BLaER1 treated with 17β-estradiol and CSF1 and Interleukin-3, amounts not matched to agents 10 nM and 100 nM (cell line): ENCODE results near the gene KIT.

ENCODE experiments used
- H3K27ac ChIP-seq, 11 experiments: shearing (Covaris generic); formaldehyde crosslinking; 2 replicates each; pipeline ENCODE4 v1.8.1; 2022
- H3K27me3 ChIP-seq, 11 experiments: shearing (Covaris generic); formaldehyde crosslinking; 2 replicates each; pipeline ENCODE4 v1.8.1; 2022
- H3K36me3 ChIP-seq, 11 experiments: shearing (Covaris generic); formaldehyde crosslinking; 2 replicates each; pipeline ENCODE4 v1.8.1; 2022
- H3K4me1 ChIP-seq, 10 experiments: shearing (Covaris generic); formaldehyde crosslinking; 2 replicates each; pipeline ENCODE4 v1.8.1; 2022
- H3K4me2 ChIP-seq, 11 experiments: shearing (Covaris generic); formaldehyde crosslinking; 2 replicates each; pipeline ENCODE4 v1.8.1; 2022
- H3K4me3 ChIP-seq, 10 experiments: shearing (Covaris generic); formaldehyde crosslinking; 2 replicates each; pipeline ENCODE4 v1.8.1; 2022
- H3K9ac ChIP-seq, 11 experiments: shearing (Covaris generic); formaldehyde crosslinking; 2 replicates each; pipeline ENCODE4 v1.8.1; 2022
- H3K9me3 ChIP-seq, 11 experiments: shearing (Covaris generic); formaldehyde crosslinking; replicated peaks in 1 of 11; 2 replicates each; pipeline ENCODE4 v1.8.1; 2022
- H4K20me1 ChIP-seq, 11 experiments: shearing (Covaris generic); formaldehyde crosslinking; 2 replicates each; pipeline ENCODE4 v1.8.1; 2022
- Cebpa-rat ChIP-seq, 11 experiments: shearing (Covaris generic); IDR thresholded peaks; 2 replicates each; pipeline ENCODE4 v1.8.1; 2022

Gene KIT

DNA sequence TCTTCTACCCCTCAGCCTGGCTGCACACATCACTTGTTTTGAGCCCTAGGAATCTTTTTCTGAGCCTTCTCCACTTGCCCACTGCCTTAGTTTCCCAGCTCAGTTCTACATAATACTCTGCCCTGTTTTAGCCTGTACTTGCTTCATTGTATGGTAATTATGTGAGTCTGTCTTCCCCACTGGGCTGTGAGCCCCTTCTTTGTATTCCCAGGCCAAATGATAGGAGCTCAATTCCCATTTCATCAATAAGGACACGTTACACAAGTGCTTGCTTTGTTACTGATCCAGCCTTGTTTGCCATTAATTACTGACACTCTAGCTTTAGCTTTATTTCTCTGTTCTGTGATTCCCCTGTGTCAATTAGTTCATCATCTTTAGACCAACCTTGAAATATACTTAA lies 28.1 kb downstream of the KIT start:
- TF ChIP-seq Cebpa-rat (IDR thresholded peaks at IDR 0.05), result no peak
- Histone ChIP-seq H3K4me1 (peaks cover 23 to 65% (median 37%) of the 10 kb centered on the region in 10 experiments), H3K4me2 (peak overlapping the region in 1 of 11 experiments; percentile 3; a peak in 3 of 22 replicates)

DNA sequence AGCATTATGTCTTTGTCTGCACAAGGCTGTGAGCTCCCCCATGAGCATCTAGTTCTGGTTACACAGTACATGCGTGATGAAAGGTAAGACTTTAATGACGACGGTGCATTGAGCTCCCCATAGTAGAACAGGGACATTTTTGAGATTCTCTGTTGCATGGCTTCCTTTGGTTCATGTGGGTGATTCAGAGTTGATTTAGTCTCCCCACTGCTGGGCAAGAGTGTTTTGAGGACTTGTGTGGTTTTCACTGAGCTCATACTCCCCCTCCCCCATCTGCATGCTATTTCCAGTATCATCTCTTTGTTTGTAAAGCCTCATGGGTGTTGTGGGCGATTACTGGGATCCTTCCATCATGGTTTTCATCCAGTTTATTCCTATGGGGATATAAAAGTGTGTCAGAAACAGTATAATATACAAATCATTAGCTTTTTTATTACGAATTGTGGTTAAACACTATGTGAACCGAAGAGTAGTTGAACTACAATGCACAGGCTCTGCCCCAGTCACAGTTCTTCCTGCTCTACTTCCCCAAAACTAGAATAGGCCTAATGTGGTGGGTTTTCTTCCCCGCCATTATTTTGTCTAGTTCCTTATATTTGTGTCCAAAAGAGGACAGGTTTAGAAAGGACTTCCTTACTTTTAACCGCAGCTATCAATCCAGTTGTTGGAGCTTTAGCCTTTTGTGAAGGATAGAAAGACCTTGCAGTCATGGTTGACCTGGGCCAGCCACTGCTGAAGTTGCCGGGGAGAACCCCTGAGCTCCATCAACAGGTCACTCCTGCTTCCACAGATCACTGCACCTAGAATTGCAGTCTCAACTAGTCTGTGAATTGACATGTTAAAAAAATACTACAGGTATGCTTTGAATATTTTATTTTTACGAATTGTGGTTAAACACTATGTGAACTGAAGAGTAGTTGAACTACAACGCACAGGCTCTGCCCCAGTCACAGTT lies 30.4 kb downstream of the KIT start:
- Histone ChIP-seq H3K27ac (peak overlapping the region in 9 of 11 experiments; percentile 17 to 76 (median 56); a peak in 17 of 22 replicates), H3K4me2 (peak overlapping the region; percentile 71 to 95 (median 84))

More for the DNA sequence above, 28.1 kb downstream of the KIT start:
- Histone ChIP-seq H3K4me3 (no peak overlapping the region), H3K9ac (no peak overlapping the region), H3K27ac (no peak overlapping the region), H3K36me3 (no peaks in the 10 kb centered on the region), H4K20me1 (peaks cover 0 to 17% (median 0%) of the 10 kb centered on the region in 11 experiments; a peak in 2 of 22 replicates), H3K27me3 (peaks cover 12 to 49% (median 31%) of the 10 kb centered on the region in 11 experiments; a peak in 19 of 22 replicates), H3K9me3 (no peaks in the 10 kb centered on the region)

DNA sequence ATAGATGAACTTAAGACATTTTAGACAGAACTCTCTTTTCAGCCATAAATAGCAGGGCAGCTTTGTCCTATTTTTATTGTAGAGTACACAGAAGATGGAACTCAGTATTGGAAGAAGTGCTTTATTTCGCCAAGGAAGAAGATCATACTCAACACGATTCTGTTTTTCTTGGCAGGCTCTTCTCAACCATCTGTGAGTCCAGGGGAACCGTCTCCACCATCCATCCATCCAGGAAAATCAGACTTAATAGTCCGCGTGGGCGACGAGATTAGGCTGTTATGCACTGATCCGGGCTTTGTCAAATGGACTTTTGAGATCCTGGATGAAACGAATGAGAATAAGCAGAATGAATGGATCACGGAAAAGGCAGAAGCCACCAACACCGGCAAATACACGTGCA lies 37.6 kb downstream of the KIT start:
- H3K4me1 ChIP-seq, result peaks cover 0 to 14% (median 9%) of the 10 kb centered on the region in 10 experiments; a peak in 11 of 20 replicates
- TF ChIP-seq Cebpa-rat (IDR thresholded peaks at IDR 0.05), result no peak
- H3K4me3 ChIP-seq, result no peak overlapping the region
- H3K36me3 ChIP-seq, result peaks cover 0 to 3% (median 0%) of the 10 kb centered on the region in 11 experiments; a peak in 2 of 22 replicates
- no peaks in the 10 kb centered on the region for H4K20me1 ChIP-seq
- no peak overlapping the region for H3K9ac ChIP-seq
- H3K9me3 ChIP-seq, result no peaks in the 10 kb centered on the region
- no peak overlapping the region for H3K27ac ChIP-seq
- H3K4me2 ChIP-seq, result no peak overlapping the region
- peaks cover 0 to 40% (median 18%) of the 10 kb centered on the region in 11 experiments; a peak in 14 of 22 replicates for H3K27me3 ChIP-seq

More for the DNA sequence above, 30.4 kb downstream of the KIT start:
- Histone ChIP-seq H4K20me1 (peaks cover 0 to 17% (median 0%) of the 10 kb centered on the region in 11 experiments; a peak in 2 of 22 replicates), H3K9ac (peak overlapping the region in 5 of 11 experiments; percentile 3 to 63 (median 42); a peak in 7 of 22 replicates), H3K4me3 (peak overlapping the region in 3 of 10 experiments; percentile 3 to 15 (median 11); a peak in 4 of 20 replicates), H3K36me3 (no peaks in the 10 kb centered on the region), H3K4me1 (peaks cover 23 to 78% (median 47%) of the 10 kb centered on the region in 10 experiments), H3K27me3 (peaks cover 12 to 72% (median 47%) of the 10 kb centered on the region in 11 experiments; a peak in 19 of 22 replicates), H3K9me3 (no peaks in the 10 kb centered on the region)
- TF ChIP-seq Cebpa-rat (IDR thresholded peaks at IDR 0.05), result no peak

DNA sequence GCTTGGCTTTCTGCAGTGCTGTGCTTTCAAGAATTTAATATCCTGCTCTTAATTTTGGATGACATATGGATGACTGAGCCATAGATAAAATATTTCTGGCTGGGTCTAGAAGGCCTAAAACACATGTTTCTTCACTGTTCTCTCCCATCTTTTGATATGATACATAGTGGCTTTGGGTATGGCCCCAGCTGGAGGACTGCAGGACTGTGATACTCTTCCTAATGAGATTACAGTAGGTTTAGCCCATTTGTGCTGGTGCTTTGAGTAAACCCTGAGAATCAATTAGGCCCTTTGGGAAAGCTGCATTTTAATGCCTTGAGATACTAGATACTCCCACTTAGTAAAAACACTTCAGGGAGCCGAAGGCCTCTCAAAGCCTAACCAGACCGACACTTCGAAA lies 38.0 kb downstream of the KIT start:
- Histone ChIP-seq H3K27me3 (peaks cover 0 to 36% (median 16%) of the 10 kb centered on the region in 11 experiments; a peak in 14 of 22 replicates), H3K4me1 (peaks cover 0 to 14% (median 9%) of the 10 kb centered on the region in 10 experiments; a peak in 11 of 20 replicates), H4K20me1 (no peaks in the 10 kb centered on the region), H3K27ac (no peak overlapping the region), H3K36me3 (peaks cover 0 to 3% (median 0%) of the 10 kb centered on the region in 11 experiments; a peak in 2 of 22 replicates), H3K9ac (no peak overlapping the region), H3K4me2 (no peak overlapping the region), H3K9me3 (no peaks in the 10 kb centered on the region), H3K4me3 (no peak overlapping the region)
- TF ChIP-seq Cebpa-rat (IDR thresholded peaks at IDR 0.05), result no peak

DNA sequence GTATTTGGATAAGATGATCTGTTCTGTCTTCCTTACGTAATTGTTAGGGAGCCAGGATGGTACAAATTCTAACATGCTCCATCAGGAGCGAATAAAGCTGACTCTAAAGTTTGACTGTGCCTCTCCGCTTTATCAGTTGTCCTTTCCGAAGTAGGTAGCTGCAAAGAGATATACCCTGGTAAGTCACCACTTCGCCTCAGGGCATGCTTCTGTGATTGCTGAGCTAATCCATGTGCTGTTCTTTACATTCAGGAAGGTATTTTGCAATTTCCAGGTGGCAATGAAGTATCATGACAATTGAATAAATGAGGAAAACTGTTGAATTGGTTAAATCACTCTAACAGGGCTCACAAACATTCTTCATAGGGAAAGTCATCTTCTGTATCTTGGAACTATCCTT lies 38.9 kb downstream of the KIT start:
- H3K36me3 ChIP-seq, result peaks cover 0 to 3% (median 0%) of the 10 kb centered on the region in 11 experiments; a peak in 2 of 22 replicates
- H3K27ac ChIP-seq, result no peak overlapping the region
- H3K4me3 ChIP-seq, result no peak overlapping the region
- no peaks in the 10 kb centered on the region for H3K9me3 ChIP-seq
- H3K4me1 ChIP-seq, result peaks cover 0 to 5% (median 2%) of the 10 kb centered on the region in 10 experiments; a peak in 10 of 20 replicates
- H3K9ac ChIP-seq, result no peak overlapping the region
- H4K20me1 ChIP-seq, result no peaks in the 10 kb centered on the region
- no peak for TF ChIP-seq Cebpa-rat (IDR thresholded peaks at IDR 0.05)
- H3K27me3 ChIP-seq, result peaks cover 0 to 28% (median 8%) of the 10 kb centered on the region in 11 experiments; a peak in 14 of 22 replicates
- no peak overlapping the region for H3K4me2 ChIP-seq

DNA sequence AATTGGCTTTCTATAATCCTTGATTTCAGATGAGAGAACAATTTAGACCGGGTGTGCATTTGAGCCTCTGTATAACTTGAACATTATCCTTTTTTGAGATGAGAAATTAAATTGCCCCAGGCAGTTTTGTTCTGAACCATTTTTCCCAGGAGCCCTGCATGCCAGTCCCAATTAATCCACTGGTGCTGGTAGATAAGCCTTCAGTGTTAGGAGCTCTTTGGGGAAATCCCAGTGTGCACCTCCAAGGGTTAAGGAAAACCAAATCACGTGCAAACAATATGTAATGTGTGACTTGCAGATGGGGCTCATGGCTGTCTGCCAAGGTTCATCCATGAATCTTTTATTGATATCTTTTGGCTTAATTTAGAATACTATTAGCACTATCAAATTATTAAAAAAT lies 43.2 kb downstream of the KIT start:
- Histone ChIP-seq H3K4me3 (no peak overlapping the region), H3K27ac (no peak overlapping the region), H3K4me1 (no peaks in the 10 kb centered on the region), H3K9ac (no peak overlapping the region), H3K36me3 (peaks cover 0 to 5% (median 0%) of the 10 kb centered on the region in 11 experiments; a peak in 3 of 22 replicates), H3K4me2 (no peak overlapping the region), H4K20me1 (no peaks in the 10 kb centered on the region), H3K9me3 (no peaks in the 10 kb centered on the region), H3K27me3 (no peaks in the 10 kb centered on the region)
- no peak for TF ChIP-seq Cebpa-rat (IDR thresholded peaks at IDR 0.05)

DNA sequence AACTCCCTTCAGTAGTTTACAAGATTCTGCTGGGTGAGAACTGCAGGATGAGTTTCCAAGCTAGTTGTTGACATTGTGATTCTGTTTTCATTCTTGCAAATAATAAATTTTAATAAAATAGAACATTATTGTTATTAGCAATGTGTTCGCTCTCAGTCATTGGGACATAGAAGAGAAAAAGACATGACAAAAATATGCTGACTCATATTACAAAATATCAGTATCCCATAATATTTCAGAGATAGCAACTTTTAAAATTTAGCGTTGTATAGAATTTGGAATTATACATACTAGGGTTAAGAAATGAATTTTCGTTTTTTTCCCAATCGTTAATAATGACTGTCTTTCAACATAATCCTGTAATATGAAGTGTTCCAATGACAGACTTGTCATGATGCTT lies 45.4 kb downstream of the KIT start:
- no peak overlapping the region for H3K9ac ChIP-seq
- H3K4me2 ChIP-seq, result no peak overlapping the region
- H3K36me3 ChIP-seq, result peaks cover 0 to 5% (median 0%) of the 10 kb centered on the region in 11 experiments; a peak in 2 of 22 replicates
- no peak for TF ChIP-seq Cebpa-rat (IDR thresholded peaks at IDR 0.05)
- H3K4me1 ChIP-seq, result no peaks in the 10 kb centered on the region
- H3K27ac ChIP-seq, result no peak overlapping the region
- no peak overlapping the region for H3K4me3 ChIP-seq
- no peaks in the 10 kb centered on the region for H3K27me3 ChIP-seq
- no peaks in the 10 kb centered on the region; a peak in 1 of 22 replicates for H3K9me3 ChIP-seq
- no peaks in the 10 kb centered on the region for H4K20me1 ChIP-seq

DNA sequence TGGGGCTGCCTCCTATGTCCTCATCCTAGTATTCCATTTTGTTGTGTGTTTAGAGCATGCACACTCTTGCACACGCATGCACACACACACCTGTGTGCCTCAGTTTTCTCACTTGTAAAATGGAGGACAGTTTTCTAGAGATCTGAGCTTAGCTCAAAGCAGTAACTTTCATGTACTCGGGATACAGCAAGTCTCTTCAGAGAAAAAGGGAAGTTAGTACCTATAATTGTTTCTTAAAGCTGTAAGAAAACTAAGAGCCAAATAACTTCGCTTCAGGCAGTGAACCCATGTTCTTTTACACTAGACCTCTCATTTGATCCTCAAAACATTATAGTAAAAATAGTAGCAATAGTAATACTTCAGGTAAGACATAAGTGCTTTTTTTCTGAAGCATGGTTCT lies 49.6 kb downstream of the KIT start:
- Histone ChIP-seq H3K4me1 (peaks cover 0 to 11% (median 3%) of the 10 kb centered on the region in 10 experiments; a peak in 5 of 20 replicates), H3K4me2 (no peak overlapping the region), H4K20me1 (no peaks in the 10 kb centered on the region), H3K9ac (no peak overlapping the region), H3K27ac (no peak overlapping the region), H3K9me3 (peaks cover 0 to 7% (median 0%) of the 10 kb centered on the region in 11 experiments; a peak in 4 of 22 replicates), H3K27me3 (no peaks in the 10 kb centered on the region), H3K4me3 (no peak overlapping the region), H3K36me3 (peaks cover 0 to 5% (median 0%) of the 10 kb centered on the region in 11 experiments; a peak in 1 of 22 replicates)
- no peak for TF ChIP-seq Cebpa-rat (IDR thresholded peaks at IDR 0.05)
